Activated CD4-positive, alpha-beta T cell treated with anti-CD3 and anti-CD28 coated beads, Interleukin-2, amount 50 U/mL, for 1 hour (primary cell): ENCODE data around the gene CORO1C.

ENCODE experiments used
- DNase-seq: peaks from one replicate; pipeline ENCODE4 v3.0.0-alpha.2; 2020

The CORO1C gene

DNA sequence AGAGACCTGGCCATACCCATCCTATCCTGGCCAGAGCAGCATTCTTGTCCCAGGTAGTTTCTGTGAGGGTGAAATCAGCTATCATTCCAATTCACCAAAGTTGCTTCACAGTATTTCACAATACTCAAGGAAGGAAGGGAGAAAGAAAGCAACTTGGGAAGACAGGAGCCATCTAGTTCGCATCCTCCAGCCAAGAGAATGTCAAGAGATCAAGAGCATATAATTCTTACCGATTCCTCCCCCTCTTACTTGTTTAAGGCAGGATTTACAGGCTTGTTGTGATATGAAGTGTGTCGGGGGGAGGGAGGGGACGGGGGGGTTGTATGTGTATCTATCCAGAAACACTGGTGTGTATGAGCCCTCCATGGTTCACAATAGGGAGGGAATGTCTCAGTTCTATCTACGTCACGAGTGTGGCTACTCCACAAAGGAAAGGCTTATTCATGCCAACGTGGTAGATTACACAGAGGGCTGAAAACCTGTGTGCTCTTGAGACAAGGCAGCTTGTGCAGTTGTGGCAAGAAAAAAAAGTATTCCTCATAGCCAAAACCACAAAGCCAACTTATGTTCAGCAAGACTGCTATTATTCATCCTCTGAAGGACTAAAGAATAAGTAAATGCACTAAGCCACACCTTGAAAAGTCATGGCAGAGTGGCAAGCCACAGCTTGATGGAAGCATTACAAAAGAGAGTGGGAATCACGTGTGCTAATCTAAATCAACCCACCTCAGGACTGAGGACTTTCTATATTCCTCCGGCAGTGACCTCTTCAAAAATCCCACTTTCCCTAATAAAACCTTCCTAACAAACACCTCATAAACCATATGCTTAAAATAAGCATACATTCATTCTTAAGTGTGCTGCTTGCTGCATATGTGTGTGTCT lies 35.0 kb downstream of the CORO1C start:
- DNase-seq: no peak

DNA sequence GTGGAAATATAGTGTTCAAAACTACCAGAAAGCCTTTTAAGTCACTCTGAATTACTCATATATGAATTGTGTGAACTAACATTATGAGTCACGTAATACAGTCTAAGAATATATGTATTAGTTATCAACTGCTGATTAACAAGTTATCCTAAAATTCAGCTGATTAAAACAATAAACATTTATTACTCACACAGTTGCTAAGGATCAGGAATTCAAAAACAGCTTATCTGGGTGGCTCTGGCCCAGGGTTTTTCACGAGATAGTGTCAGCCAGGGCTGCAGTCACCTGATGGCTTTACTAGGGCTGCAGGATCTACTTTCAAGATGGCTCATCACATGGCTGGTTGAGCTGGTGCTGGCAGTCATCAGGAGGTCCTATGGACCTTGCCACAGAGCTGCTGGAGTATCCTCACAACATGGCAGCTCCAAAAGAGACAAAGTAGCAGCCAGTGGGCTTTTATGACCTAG lies 36.5 kb downstream of the CORO1C start:
- no peak for DNase-seq

DNA sequence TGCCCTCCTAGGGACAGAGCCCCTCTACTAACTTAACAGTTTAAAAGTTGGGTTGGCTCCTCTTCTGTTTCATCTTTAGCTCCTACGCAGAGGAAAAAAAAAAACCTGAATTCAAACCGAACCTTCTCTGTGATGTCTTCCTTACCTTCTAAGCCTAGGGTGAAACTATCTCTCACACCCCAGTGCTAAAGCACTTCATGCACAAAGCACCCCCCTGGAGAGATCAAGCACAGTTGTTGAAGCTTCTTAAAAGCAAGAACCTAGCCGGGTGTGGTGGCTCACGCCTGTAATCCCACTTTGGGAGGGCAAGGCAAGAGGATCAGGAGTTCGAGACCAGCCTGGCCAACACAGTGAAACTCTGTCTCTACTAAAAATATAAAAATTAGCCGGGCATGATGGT lies 37.6 kb downstream of the CORO1C start:
- DNase-seq: no peak

DNA sequence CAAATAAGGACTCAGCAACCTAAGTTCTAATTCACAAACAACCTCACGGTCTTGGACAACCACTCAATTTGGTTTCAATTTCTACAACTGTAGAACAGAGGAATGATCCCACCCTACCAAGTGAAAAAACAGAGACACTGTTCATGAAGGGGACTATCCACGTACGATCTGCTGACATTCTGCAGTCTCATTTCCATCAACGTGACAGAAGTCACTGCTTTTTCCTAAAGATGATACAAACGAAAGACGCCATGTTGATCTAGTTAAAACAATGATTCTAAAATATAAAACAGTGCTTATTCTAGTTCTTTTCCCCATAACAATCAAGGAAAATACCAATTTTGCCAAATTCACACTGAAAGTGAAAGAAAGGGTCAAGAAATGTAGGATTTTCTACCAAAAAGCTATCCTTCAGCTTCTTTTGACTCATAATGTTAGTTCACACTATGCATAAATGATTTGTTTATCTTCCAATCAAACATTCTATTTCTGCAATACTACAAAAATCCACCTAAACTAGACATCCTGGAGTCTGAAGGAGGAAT lies 38.1 kb downstream of the CORO1C start:
- no peak for DNase-seq

DNA sequence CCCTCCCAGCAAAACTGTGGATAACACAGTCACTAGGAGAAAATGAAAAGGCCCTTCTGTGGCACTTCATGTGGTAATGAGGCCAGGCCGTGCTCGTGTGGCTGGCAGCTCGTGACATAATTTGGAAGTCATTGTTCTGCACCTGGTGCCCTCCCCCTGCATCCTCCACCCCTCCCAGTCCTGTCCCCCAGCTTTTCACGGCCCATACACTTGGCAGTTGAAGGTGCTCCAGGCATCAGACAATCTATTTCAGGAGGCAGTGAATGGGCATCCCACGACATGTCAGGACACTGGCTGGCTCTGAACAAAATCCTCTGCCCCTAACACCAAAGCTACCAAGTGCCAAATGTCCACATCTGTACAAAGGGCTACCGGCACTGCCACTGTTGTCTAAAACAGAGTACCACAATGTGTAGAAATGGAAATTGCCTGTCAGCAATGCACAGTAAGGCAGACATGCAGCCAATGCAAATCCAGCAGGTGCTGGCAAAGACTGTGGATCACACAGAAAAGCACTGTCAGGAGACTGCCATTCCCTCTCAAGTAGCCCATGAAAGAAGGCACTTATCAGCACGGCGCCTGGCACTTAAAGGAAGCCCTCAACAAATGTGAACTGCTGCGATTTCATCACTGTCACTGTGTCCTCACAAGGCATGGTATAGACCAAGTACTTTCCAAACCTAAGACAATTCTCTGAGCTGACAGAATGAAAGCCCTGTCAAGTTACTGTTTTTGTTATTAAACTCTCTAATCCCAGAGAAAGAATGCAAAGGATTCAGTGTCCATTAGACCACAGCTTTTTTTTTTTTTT lies 39.1 kb downstream of the CORO1C start:
- DNase-seq: no peak

DNA sequence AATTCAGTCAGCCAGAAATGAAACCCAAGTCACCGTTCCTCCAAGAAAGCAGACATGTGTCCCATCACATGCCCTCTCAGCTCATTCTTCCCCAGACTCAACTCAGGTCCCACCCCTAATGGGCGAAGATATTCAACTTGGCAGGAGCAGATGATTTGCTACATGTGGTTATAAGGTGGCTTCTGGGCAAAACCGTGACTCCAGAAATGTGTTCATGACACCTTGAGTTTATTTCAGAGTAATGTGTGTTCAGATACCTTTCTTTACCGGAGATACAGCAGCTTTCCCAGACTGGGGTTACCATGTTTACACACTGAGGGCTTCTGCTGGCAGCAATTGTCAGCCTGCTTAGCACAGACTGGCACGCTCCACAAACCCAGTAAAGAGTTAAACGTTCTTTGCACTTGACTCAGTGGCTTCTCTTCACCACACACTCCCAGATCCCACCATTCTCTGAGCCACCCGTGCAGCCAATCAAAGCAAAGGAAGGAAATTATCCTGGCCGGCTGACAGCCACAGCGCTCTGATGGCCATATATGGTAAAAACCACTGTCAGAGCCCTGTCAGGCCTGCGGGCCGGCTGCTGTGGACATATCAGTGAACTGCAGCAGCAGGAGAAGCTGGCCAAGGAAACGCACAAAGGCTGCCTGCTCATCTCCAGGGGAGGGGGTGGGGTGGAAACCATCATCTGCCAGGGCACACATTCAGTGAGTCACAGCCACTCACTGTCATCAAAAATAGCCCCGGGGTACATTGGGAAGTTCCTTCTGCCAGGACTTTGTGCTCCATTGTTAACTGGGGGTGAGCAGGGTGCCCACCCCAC lies 39.9 kb downstream of the CORO1C start:
- DNase-seq: peak; percentile 56

DNA sequence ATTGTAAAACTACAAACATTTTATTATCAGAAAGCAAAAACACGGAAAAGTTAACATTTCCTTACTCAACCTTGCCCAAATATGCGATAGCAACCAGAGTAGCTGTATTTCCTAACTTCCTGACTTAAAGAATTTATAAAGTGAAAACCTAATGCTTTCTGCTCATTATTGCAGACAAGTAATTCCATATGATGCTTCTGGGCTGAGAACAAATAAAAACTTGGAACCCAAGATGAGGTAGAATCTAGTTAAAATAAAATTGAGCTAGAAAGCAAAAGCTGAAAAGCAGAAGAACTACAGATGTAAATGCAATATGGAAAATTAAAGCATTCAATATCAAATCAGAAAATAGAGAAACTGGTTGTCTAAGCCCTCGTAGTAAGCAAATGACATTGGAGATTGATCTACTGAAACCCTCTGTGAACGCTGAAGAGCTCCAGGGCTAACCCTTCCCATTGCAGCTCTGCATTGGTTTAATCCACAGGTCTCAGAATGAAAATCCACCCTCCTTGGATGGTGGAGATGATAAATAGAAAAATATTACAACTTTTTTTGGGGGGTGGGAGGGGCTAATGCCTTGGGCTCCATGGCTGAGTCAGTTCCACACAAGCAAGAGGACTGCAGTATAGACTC lies 40.7 kb downstream of the CORO1C start:
- DNase-seq: no peak

DNA sequence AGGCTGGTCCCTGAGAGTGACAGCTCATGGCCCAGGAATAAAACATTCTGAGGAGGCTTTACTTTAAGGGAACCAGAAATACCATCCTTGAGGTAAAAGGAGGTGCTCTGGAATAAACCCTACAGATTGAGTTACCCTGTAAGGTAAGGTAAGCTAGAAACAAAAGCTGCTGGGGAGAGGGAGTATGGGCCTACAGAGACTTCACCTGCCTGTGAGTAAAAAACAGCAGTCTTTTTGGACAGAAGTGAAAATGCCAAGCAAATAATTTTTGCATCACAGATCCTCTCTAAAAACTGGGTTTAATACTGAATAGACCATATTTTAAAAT lies 41.2 kb downstream of the CORO1C start:
- no peak for DNase-seq

DNA sequence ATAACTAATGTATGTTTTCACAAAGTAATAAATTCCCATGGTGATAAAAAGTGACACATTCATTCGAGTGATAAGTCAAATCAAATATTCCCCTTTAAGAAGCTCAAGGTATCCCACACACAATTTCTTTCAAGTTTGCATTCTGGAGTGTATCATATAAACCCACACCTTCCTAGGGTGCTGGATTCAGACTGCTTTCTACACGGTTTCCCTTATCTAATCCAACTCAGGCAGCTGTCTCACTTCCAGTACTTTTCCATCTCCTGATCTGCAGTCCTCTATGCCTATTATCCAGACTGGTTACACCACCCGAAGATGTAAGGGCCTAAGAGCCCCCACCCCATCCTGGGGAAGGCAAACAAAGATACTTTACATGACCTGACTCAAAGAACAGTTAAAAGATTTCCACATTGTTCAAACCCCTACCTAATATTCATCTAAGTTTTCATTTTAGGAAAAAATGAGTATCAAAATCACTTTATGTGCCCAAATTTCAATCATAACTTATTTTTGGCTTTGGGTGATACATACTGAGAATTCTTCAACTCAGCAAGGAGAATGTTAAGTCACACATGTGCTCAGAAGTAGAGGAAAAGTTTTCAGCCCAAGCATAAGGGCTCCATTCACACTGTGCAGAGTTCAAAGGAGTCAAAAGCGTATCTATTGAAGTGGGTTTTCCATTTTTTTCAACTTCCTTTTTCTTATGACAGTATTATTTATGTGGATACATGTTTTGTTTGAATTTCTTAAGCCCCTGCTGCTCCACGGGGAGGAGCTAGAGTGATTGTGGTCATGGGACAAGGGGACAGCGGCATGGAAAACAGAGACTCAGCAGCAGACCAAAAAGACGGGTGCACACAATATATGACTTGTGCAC lies 41.8 kb downstream of the CORO1C start:
- DNase-seq: peak; percentile 17

DNA sequence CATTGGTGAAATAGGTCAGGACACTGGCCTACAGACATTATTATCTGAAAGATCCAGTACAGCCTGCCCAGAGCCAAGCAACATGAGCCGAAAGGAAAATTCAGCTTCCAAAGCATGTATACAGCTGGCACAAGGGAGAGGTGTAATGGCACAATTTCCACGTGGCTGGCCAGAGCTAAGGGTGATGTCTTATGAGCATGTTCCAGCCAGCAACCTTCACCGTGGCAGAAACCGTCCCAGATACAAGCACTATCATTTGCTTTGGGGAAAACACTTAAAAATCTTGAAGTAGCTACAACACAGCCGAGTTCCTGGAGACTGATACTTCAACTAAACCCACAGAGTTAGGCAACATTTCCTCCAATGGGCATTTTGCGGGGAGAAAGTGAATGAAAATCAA lies 44.5 kb downstream of the CORO1C start:
- DNase-seq: no peak

DNA sequence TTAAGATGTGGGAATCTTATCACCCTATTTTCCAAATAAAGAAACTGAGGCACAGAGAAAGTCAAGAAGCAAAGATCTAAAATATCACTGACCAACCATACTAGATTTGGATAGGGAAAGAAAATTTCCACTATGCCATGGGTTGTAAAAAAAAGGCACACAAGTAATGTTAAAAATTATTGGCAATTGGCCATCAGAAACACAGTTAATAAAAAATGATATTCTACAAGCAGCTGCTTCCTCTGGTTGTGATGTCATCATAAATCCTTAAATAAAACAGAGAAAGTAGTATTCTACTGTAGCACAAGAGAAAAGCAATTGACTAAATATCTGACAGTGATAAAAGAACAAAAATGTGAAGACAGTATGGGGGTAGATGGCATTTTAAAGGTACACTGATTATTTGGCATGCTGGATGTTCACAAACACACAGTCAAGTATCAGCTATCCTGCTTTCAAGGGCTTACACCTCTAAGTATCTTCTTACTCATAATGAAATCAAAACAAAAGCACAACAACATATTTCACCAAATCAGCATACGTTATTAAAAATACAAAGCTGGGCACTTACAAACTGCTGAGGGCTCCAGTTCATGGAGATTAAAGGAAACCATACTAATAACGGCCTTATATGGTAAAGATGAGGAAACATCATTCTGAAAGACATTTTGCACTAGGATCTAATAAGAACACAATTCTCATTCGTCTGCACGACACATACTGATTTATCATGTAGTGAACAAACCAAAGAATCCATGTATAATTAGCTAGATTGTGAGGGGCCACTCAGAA lies 45.7 kb downstream of the CORO1C start:
- DNase-seq: no peak

DNA sequence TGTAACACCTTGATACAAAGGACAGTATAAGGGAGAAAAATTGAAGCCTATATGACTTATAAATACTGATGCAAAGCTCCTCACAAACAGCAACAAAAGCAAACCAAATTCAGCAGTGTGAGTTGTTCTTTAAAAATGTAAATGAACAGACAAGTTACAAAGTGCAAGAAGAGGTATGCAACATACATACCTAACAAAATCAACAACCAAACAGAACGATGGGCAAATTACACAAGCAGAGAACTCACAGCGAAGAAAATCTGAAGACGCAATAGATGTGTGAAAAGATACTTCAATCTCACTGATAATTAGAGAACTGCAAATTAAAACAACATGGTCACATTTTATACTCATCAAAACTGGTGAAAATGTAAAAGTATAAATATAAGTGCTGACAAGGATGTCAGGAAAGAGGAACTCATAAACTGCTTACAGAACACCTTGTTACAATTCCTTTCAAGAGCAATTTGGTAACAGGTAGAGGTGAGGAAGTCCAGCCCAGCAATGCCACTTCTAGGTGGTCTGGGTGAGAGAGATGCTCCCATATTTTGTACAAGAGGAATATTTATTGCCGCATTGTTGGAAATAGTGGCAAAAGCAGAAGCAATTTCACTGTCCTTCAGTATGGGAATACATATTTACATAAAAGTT lies 47.3 kb downstream of the CORO1C start:
- DNase-seq: no peak

DNA sequence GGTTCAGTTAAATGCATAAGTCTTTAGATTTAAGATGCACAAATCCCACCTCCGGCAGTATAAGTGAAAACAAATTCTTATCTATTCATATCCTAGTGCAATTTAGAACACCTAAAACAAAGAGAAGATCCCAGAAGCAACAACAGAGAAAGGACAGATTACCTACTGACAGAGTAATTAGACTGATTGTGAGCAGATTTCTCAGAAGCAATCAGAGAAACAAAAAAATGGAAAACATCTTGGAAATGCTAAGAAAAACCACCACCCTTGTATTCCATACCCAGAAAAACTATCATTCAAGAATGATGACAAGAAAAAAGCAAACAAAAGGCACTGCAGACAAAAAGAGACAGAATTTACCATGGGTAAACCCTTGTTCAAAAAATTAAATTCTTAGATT lies 50.0 kb downstream of the CORO1C start:
- DNase-seq: no peak

DNA sequence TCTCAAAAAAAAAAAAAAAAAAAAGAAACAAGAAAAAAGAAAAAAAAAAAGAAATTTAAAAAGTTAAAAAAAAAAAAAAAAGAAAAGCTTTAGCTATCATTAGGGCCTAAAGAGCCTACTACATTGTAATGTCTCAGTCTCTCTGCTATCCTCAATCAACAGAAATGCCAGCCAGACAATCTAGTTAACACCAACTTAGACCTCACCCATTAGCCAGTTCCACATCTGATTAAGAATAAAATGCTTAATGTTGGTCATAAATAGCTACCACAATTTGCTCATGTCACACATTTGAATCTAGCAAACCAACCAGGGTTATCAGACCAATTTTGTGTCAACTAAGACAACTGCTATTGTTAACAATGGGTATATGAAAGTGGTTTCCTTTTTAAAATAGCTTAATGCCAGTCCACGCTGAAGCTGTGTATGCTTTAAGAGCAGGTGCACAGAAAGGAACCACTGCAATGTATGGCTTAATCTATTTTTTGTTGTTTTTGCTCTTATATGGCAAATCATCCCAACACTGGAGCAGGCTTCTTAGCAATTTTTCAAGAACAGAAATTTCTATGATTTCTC lies 52.1 kb downstream of the CORO1C start:
- DNase-seq: no peak

DNA sequence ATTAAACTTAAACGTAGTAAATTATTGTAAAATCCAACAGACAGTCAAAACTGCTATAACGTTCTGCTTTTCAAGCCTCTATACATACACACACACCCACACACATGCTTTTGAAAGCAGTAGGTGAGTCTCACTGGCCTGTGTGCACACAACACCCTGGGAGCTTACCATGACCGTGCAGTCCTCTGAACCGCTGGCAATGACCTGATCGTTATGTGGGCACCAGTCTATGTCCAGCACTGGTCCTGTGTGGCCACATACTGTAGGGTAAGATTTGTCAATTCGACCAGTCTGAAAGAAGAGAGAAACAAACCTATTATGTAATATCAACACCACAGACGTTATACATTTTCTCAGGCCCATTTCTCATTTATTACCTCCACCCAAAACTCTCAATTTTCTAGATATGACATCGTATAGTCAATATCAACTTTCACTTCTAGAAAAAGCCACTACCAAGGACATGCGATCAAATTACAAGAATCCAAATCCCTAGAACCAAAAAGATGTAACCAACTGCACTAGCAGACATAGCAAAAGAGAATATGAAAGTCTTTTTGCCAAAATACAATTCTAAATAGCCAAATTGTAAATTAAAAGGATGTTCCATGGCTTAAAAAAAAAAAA lies 53.1 kb downstream of the CORO1C start:
- DNase-seq: no peak

DNA sequence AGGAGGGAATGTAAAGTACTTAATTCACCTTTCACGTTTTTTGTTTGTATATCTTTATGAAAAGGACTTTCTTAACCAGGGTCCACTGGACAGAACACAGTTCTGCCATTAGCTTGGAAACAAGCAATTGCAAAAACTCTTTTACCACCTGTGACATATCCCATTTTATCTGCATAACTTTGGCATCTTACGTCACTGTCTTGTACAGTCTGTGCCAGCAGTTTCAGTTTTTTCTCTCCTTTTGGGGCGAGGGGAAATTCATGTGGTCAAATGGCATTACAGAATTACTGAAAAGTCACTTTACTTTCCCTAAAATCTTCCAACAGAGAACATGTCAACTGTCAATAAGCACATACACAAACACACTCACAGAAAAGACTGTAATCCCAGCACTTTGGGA lies 53.9 kb downstream of the CORO1C start:
- DNase-seq: no peak

DNA sequence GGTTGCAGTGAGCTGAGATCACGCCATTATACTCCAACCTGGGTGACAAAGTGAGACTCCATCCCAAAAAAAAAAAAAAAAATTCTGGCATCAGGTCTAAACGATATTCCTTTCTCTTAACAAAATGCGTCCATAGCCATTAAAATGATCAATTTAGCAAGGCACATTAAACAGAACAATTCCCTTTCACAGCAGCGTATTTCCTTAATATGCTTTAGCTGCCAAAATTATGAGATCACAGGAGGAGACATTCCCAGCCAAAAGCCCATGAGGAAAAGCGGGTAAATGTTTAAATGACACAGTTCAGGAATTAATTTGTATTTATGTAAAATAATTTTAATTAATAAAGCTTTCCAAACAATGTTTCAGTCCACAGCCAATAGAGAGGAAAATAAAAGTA lies 54.6 kb downstream of the CORO1C start:
- DNase-seq: no peak

DNA sequence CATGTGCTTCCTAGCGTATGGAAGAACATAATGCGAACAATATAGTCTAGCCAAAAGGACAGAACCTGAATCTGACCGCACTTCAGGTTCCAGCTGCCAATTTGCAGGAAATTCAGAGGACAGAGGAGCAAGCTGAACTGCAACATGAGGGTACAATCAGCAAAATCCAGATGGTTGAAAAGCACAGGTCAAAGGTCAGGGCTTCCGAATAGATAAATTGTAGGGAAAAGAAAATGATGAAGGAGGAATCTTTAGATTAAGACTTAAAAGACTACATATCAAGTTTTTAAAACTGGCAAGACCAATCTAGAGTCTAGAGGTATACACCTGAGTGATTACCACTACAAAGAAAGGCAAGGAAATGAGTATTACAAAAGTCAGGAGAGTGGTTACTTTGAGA lies 55.5 kb downstream of the CORO1C start:
- no peak for DNase-seq

DNA sequence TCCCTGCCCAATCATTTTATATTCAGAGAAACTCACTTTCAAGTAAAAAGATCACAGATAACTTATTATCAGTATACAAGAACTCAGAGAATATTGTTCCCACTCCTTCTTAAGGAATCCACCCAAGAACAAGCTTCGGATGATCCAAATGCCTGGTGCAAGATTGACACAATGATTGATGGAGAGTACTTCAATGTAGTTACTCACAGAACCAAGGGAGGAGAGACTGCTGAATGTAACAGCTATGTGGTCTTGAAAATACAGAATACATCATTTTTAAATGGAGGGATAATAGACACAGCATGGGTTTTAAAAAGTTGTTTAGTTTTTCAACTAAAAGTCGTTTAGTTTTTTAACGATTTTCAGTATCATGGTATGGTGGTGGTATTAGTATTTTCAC lies 59.3 kb downstream of the CORO1C start:
- DNase-seq: no peak
